NCI-H1105 treated with DMSO at 0.1 percent for 48 hours (cell line): Measurements from ENCODE around the gene SUCLG1.

Source experiments
- DNase-seq: peaks from one replicate; lab custom pipeline; 2025; lab: John Stamatoyannopoulos, UW

The SUCLG1 gene

GRCh38 chr2:84461310-84461709, 2.2 kb upstream of the SUCLG1 start:
- no peak for DNase-seq

- DNase-seq: no peak
These were observed 1.6 kb upstream of the SUCLG1 start for GRCh38 chr2:84460670-84461069.

- DNase-seq: peak; percentile 8
These were observed 907 bp upstream of the SUCLG1 start for GRCh38 chr2:84459944-84460429.

GRCh38 chr2:84458551-84459017, 496 bp downstream of the SUCLG1 start:
- no peak for DNase-seq

- DNase-seq: no peak
These were observed 1.4 kb downstream of the SUCLG1 start for GRCh38 chr2:84457686-84458085.

- DNase-seq: no peak
These were observed 2.9 kb downstream of the SUCLG1 start for GRCh38 chr2:84456156-84456555.

- DNase-seq: no peak
These were observed 4.5 kb downstream of the SUCLG1 start for GRCh38 chr2:84454581-84454980.

- no peak for DNase-seq
These were observed 6.5 kb downstream of the SUCLG1 start for GRCh38 chr2:84452624-84453023.

GRCh38 chr2:84451579-84451978, 7.5 kb downstream of the SUCLG1 start:
- DNase-seq: no peak

GRCh38 chr2:84450288-84451227, 8.5 kb downstream of the SUCLG1 start:
- no peak for DNase-seq

GRCh38 chr2:84449711-84450110, 9.4 kb downstream of the SUCLG1 start:
- no peak for DNase-seq

- no peak for DNase-seq
These were observed 10.0 kb downstream of the SUCLG1 start for GRCh38 chr2:84449055-84449454.

GRCh38 chr2:84443477-84443876, 15.6 kb downstream of the SUCLG1 start:
- no peak for DNase-seq

GRCh38 chr2:84442888-84443287, 16.2 kb downstream of the SUCLG1 start:
- DNase-seq: no peak

- no peak for DNase-seq
These were observed 17.6 kb downstream of the SUCLG1 start for GRCh38 chr2:84441505-84441904.

- no peak for DNase-seq
These were observed 18.0 kb downstream of the SUCLG1 start for GRCh38 chr2:84441036-84441435.

GRCh38 chr2:84435345-84436025, 23.6 kb downstream of the SUCLG1 start:
- no peak for DNase-seq

GRCh38 chr2:84429328-84429727, 29.8 kb downstream of the SUCLG1 start:
- no peak for DNase-seq

- DNase-seq: no peak
These were observed 31.6 kb downstream of the SUCLG1 start for GRCh38 chr2:84427235-84428138.

GRCh38 chr2:84425310-84425709, 33.8 kb downstream of the SUCLG1 start:
- no peak for DNase-seq

- DNase-seq: peak; percentile 1
These were observed 34.9 kb downstream of the SUCLG1 start for GRCh38 chr2:84424152-84424551.

- DNase-seq: no peak
These were observed 37.3 kb downstream of the SUCLG1 start for GRCh38 chr2:84421791-84422190.
